K562 (cell line): ENCODE measurements around the gene TEAD4. TPM values are rescaled to one million over a fixed set of nuclear protein-coding genes. Genes with fewer than 3 reads are reported as not detected.
A peak's percentile ranks its signal among the peaks of the same experiment; 100 is the strongest.

ENCODE experiments used
- ATAC-seq: fragments of 200-7000 bp; cut with Tn5 transposase; 3 replicates; pipeline ENCODE4 v1.9.1; 2020; ENCODE audit warnings: moderate library complexity
- BruUV-seq: library from RNA; stranded (reverse); fragments of 400-500 nt; replicated peaks from 2 replicates; lab custom pipeline; 2021; lab: Mats Ljungman, UMichigan
- CTCF ChIA-PET: fragments of 300-600 bp; formaldehyde crosslinking; extraction: SDS; loops from one replicate; lab custom pipeline; 2021; ENCODE audit warnings: low intra/inter-chr PET ratio; lab: Yijun Ruan, JAX
- POLR2A ChIA-PET: fragments of 300-600, 350-650 bp; sonication (Branson Sonifier 250); formaldehyde crosslinking; extraction: SDS; loops from one replicate; lab custom pipeline; 2021; ENCODE audit warnings: antibody characterized with exemption, inconsistent platforms; lab: Yijun Ruan, JAX
- DNase-seq, 4 experiments: peaks; one replicate each; pipeline versions ENCODE4 v3.0.0 to v3.0.0-alpha.2; 2011 to 2018; ENCODE audit warnings: low spot score in 3 of 4, mixed read lengths in 3 of 4; ENCODE audit errors: extremely low read depth in 1 of 4
- FAIRE-seq: peaks from 2 replicates; lab custom pipeline; 2011; peaks lifted over from hg19 to GRCh38; lab: Jason Lieb, UNC
- H2AFZ ChIP-seq: 2 replicates; pipeline ENCODE4 v1.6.0; 2011; ENCODE audit warnings: low read depth, low read length, control low read depth, inconsistent platforms
- H3K27ac ChIP-seq: fragments of 200-600 bp; 3 replicates; pipeline ENCODE4 v1.8.0; 2011; ENCODE audit warnings: low read depth, mild to moderate bottlenecking, control low read depth, inconsistent platforms, low read length, moderate library complexity, mixed read lengths; ENCODE audit errors: extremely low read depth
- H3K27me3 ChIP-seq, 2 experiments: fragments of 300-600 bp in 1 of 2; 2 replicates in 1 of 2; 3 replicates in 1 of 2; pipeline versions ENCODE4 v1.6.0 to v1.8.0; 2011; ENCODE audit warnings: inconsistent platforms in 2 of 2, low read length in 2 of 2, mild to moderate bottlenecking in 1 of 2, mixed read lengths in 1 of 2, moderate library complexity in 1 of 2; ENCODE audit not compliant: control insufficient read depth in 2 of 2, insufficient read depth in 2 of 2
- H3K36me3 ChIP-seq: fragments of 300-600 bp; 3 replicates; pipeline ENCODE4 v1.8.0; 2011; ENCODE audit warnings: mild to moderate bottlenecking, low read length, inconsistent platforms; ENCODE audit not compliant: control insufficient read depth, insufficient read depth
- H3K4me1 ChIP-seq, 2 experiments: fragments of 200-600 bp in 1 of 2; replicated peaks in 1 of 2; 2 replicates in 1 of 2; 3 replicates in 1 of 2; pipeline versions ENCODE4 v1.5.1 to v1.8.0; 2011; ENCODE audit warnings: inconsistent platforms in 2 of 2, low read length in 2 of 2, mild to moderate bottlenecking in 1 of 2, mixed read lengths in 1 of 2, moderate library complexity in 1 of 2; ENCODE audit not compliant: control insufficient read depth in 2 of 2, insufficient read depth in 2 of 2
- H3K4me2 ChIP-seq: 2 replicates; pipeline ENCODE4 v1.6.1; 2011; ENCODE audit warnings: low read length, control low read depth, inconsistent platforms, mixed read lengths; ENCODE audit not compliant: insufficient read depth
- H3K4me3 ChIP-seq: fragments of 200-600 bp; sonication (generic), shearing (Covaris generic); 2 replicates; pipeline ENCODE4 v1.5.1; 2016; ENCODE audit warnings: control low read depth, inconsistent platforms
- H3K79me2 ChIP-seq: fragments of 200-600 bp; 3 replicates; pipeline ENCODE4 v1.8.0; 2011; ENCODE audit warnings: low read length, inconsistent platforms; ENCODE audit not compliant: control insufficient read depth, insufficient read depth
- H3K9ac ChIP-seq, 2 experiments: 2 replicates each; pipeline versions ENCODE4 v1.6.0 to v1.6.1; 2011; ENCODE audit warnings: low read depth in 2 of 2, low read length in 2 of 2, control low read depth in 1 of 2, inconsistent platforms in 1 of 2, mild to moderate bottlenecking in 1 of 2, mixed read lengths in 1 of 2; ENCODE audit not compliant: insufficient read depth in 1 of 2
- H3K9me1 ChIP-seq: one replicate; pipeline ENCODE4 v1.6.0; 2011; ENCODE audit warnings: inconsistent platforms, mild to moderate bottlenecking, low read length, moderate library complexity; ENCODE audit not compliant: control insufficient read depth, insufficient read depth
- H3K9me3 ChIP-seq: replicated peaks from 2 replicates; pipeline ENCODE4 v1.5.1; 2011; ENCODE audit warnings: low read depth, low read length, inconsistent platforms; ENCODE audit not compliant: control insufficient read depth, insufficient read depth
- H4K20me1 ChIP-seq: replicated peaks from 2 replicates; pipeline ENCODE4 v1.6.1; 2011; ENCODE audit warnings: low read length, inconsistent platforms, mixed read lengths; ENCODE audit not compliant: control insufficient read depth, insufficient read depth
- CBX2 ChIP-seq: fragments of 200-600 bp; sonication (generic); IDR thresholded peaks from one replicate; pipeline ENCODE4 v1.6.1; 2012; ENCODE audit warnings: mild to moderate bottlenecking, low read length, inconsistent platforms; ENCODE audit not compliant: insufficient read depth, poor library complexity, severe bottlenecking
- CC2D1A ChIP-seq: fragments of 450-650 bp; IDR thresholded peaks from 2 replicates; pipeline ENCODE4 v1.6.1; 2017; ENCODE audit warnings: mild to moderate bottlenecking
- GABPA ChIP-seq: fragments of 200-800 bp; sonication (Bioruptor generic); conservative IDR thresholded peaks from 2 replicates; pipeline ENCODE4 v1.6.1; 2016; ENCODE audit warnings: low read depth, missing genetic modification characterization, missing compliant biosample characterization
- NELFE ChIP-seq: IDR thresholded peaks from 2 replicates; pipeline ENCODE4 v1.6.1; 2011; ENCODE audit warnings: mild to moderate bottlenecking; ENCODE audit not compliant: insufficient read depth, insufficient read length
- RBM22 ChIP-seq: fragments of 200-400 bp; formaldehyde crosslinking; IDR thresholded peaks from 2 replicates; pipeline ENCODE4 v1.6.1; 2018; ENCODE audit warnings: low read length, low read depth; ENCODE audit not compliant: poor library complexity, severe bottlenecking
- RFX7 ChIP-seq: fragments of 250-450 bp; sonication (Bioruptor Pico); IDR thresholded peaks from 2 replicates; pipeline ENCODE4 v1.5.1; 2021; ENCODE audit warnings: mild to moderate bottlenecking
- TEAD1 ChIP-seq, 2 experiments: fragments of 450-650 bp in 1 of 2; sonication (generic) in 1 of 2; formaldehyde crosslinking; IDR thresholded peaks; 2 replicates each; pipeline versions ENCODE4 v1.4.0 to v1.8.0; 2020 to 2022; ENCODE audit warnings: mild to moderate bottlenecking in 2 of 2, missing genetic modification reagents in 1 of 2
- TFAM ChIP-seq: fragments of 250-450 bp; sonication (Bioruptor Pico); conservative IDR thresholded peaks from 2 replicates; pipeline ENCODE4 v1.5.0; 2021; ENCODE audit warnings: mild to moderate bottlenecking, moderate library complexity
- ZC3H11A ChIP-seq: IDR thresholded peaks from 2 replicates; pipeline ENCODE4 v1.6.1; 2012; ENCODE audit warnings: low read depth, low read length, improper control_type of control experiment
- ZNF253 ChIP-seq: fragments of 250-450 bp; sonication (Bioruptor Pico); conservative IDR thresholded peaks from 2 replicates; pipeline ENCODE4 v1.6.1; 2021; ENCODE audit warnings: mild to moderate bottlenecking
- ZNF830 ChIP-seq: fragments of 250-450 bp; sonication (Bioruptor Pico); IDR thresholded peaks from 2 replicates; pipeline ENCODE4 v1.5.0; 2021; ENCODE audit warnings: mild to moderate bottlenecking
- WGBS: fragments of 100-300 bp; shearing (Covaris generic); methylation state at CpG from one replicate; pipeline ENCODE4 v1.1.6; 2016; ENCODE audit warnings: low coverage, mixed read lengths; ENCODE audit not compliant: insufficient coverage; ENCODE audit errors: missing lambda C conversion rate; 5-methylcytosine and 5-hydroxymethylcytosine counted together
- in situ Hi-C: fragments of 300-500 bp; cut with MboI; formaldehyde crosslinking; loops from 4 replicates; pipeline ENCODE4 v1.15.0; 2018; ENCODE audit warnings: inconsistent platforms, mixed read lengths
- intact Hi-C: fragments of 100-400 bp; cut with micrococcal nuclease; formaldehyde crosslinking; loops from 2 replicates; pipeline ENCODE4 v1.14.2; 2022
- polyA plus RNA-seq, 8 experiments: library from polyadenylated mRNA; depleted of rRNA in 4 of 8; stranded (reverse) in 5 of 8; unstranded in 3 of 8; fragments of >200 nt; fragmentation: Nextera tagmentation in 2 of 8; fragmentation: Illumina TruSeq in 1 of 8; extraction: Ambion mirVana in 2 of 8; extraction: Trizol in 1 of 8; gene quantifications; 2 replicates each; pipeline versions ENCODE4 v1.2.1 to v1.2.3, GENCODE V29; 2011 to 2014; ENCODE audit warnings: inconsistent platforms in 1 of 8, missing spikeins in 1 of 8
- total RNA-seq, 7 experiments: library from RNA; depleted of rRNA in 6 of 7; stranded (reverse); fragments of >200 nt in 6 of 7; fragmentation: Illumina TruSeq in 2 of 7; extraction: Trizol in 2 of 7; gene quantifications; 2 replicates each; pipeline versions ENCODE4 v1.2.1 to v1.2.3, GENCODE V29; 2011 to 2021; ENCODE audit warnings: low replicate concordance in 1 of 7

TEAD4 gene
- total and polyA plus RNA-seq, 9 of the 15 experiments (the other 6 are each of a cell fraction or from before 2014, with no cell fraction given) = 0.82 to 40.0 (median 17.0) TPM

DNA sequence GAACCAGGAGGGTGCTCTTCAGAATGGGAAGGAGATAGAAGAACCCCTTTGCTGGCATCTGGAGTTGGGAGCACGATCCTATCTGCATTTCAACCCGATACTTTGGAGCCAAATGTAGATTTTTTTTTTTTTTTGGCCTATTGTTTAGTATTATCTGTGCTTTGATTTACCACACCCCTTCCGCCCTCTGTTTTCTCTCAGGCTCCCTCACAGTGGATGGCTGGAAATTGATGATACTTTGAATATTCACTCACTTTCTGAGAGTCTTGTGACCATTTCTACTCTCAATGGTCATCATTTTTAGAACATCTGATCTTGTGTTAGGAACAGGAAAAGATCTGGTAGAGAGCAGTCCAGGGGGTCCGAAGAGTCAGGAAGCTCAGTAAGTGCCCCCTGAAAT lies 127.0 kb downstream of the TEAD4 start:
- WGBS = 23% methylated on average over 4 of the region's 4 CpGs
- peaks cover 5 to 37% of the 10 kb centered on the region in 2 experiments; a peak in 3 of 5 replicates for H3K27me3 ChIP-seq
- H3K4me2 ChIP-seq = no peak overlapping the region
- no peaks in the 10 kb centered on the region for H3K36me3 ChIP-seq
- ATAC-seq = no peak
- H3K4me3 ChIP-seq = no peak overlapping the region
- H4K20me1 ChIP-seq = no peaks in the 10 kb centered on the region
- peak in 1 of 4 experiments; percentile 1 for DNase-seq
- H3K4me1 ChIP-seq = no peaks in the 10 kb centered on the region; a peak in 1 of 5 replicates
- ChIA-PET POLR2A (interaction anchor here (0.8 kb wide), 1 partner anchor 13 kb away, joined by 3 read pairs; no protein-coding TSS in a partner anchor), CTCF (no interaction called here)
- BruUV-seq = no TSS peak
- H3K79me2 ChIP-seq = no peaks in the 10 kb centered on the region
- H3K27ac ChIP-seq = no peak overlapping the region
- intact Hi-C loops = no loop called here
- FAIRE-seq = no peak
- H3K9ac ChIP-seq = no peak overlapping the region
- no peak for TF ChIP-seq ZNF830 (CRISPR knock-in tag)
- no peak for TF ChIP-seq CC2D1A
- no peak for TF ChIP-seq NELFE
- TF ChIP-seq TEAD1 (CRISPR knock-in tag; IDR thresholded peaks at IDR 0.05) = no peak
- TF ChIP-seq CBX2 = no peak
- no peak for TF ChIP-seq ZNF253 (CRISPR knock-in tag)
- TF ChIP-seq RBM22 = no peak
- no peak for TF ChIP-seq ZC3H11A
- TF ChIP-seq GABPA (tag) = no peak
- TF ChIP-seq RFX7 = no peak
- TF ChIP-seq TFAM = no peak
- in situ Hi-C loops = no loop called here
- H3K9me3 ChIP-seq = no peaks in the 10 kb centered on the region
- H3K9me1 ChIP-seq = no peaks in the 10 kb centered on the region
- no peak overlapping the region for H2AFZ ChIP-seq
